Esophagus muscularis mucosa (tissue), 4 donors: ENCODE data around the gene ACSL5.

Source experiments
- CTCF ChIP-seq, 3 experiments: fragments of 200-600 bp in 2 of 3; fragments of 450-650 bp in 1 of 3; sonication (generic) in 2 of 3; IDR thresholded peaks; one replicate each; pipeline ENCODE4 v1.5.1; 2017 to 2019; ENCODE audit warnings: antibody characterized with exemption in 3 of 3, mild to moderate bottlenecking in 2 of 3, moderate library complexity in 1 of 3
- EP300 ChIP-seq: sonication (generic); formaldehyde crosslinking; IDR thresholded peaks from one replicate; pipeline ENCODE4 v1.6.1; 2017; ENCODE audit warnings: antibody characterized with exemption
- POLR2A ChIP-seq: fragments of 450-650 bp; IDR thresholded peaks from one replicate; pipeline ENCODE4 v1.6.1; 2017; ENCODE audit warnings: antibody characterized with exemption, moderate library complexity, mild to moderate bottlenecking, low read depth

GRCh38 chr10:112424651-112425050, 50.7 kb downstream of the ACSL5 start:
- TF ChIP-seq POLR2A, result no peak
- no peak for TF ChIP-seq EP300
- TF ChIP-seq CTCF (IDR thresholded peaks at IDR 0.05), result no peak
